ENCODE data around the gene OSTC. TPM values are rescaled to one million over a fixed set of nuclear protein-coding genes. Genes with fewer than 3 reads are reported as not detected.

OSTC gene
- total and polyA plus RNA-seq, 12 donors = 21.8 to 113 (median 27.2) TPM

- H3K36me3 ChIP-seq = no peaks in the 10 kb centered on the region
- intact Hi-C loops (cut with DNase I) = no loop called here
- no peak for TF ChIP-seq CTCF (IDR thresholded peaks at IDR 0.05)
- no peak overlapping the region for H3K27ac ChIP-seq
- no peaks in the 10 kb centered on the region for H3K4me1 ChIP-seq
- no peak for DNase-seq
- no peaks in the 10 kb centered on the region for H3K9me3 ChIP-seq
- WGBS, 2 donors = 63 to 72% methylated on average over 1 of the region's 1 CpG
- no peak for ATAC-seq
- H3K4me3 ChIP-seq = no peak overlapping the region
- no peaks in the 10 kb centered on the region for H3K27me3 ChIP-seq
Observed at GRCh38 chr4:108644237-108644636, 6.2 kb upstream of the OSTC start.

- intact Hi-C loops (cut with DNase I) = no loop called here
- Histone ChIP-seq H3K27me3 (no peaks in the 10 kb centered on the region), H3K36me3 (no peaks in the 10 kb centered on the region), H3K9me3 (no peaks in the 10 kb centered on the region), H3K4me1 (peaks cover 0 to 13% (median 12%) of the 10 kb centered on the region in 9 donors), H3K27ac (no peak overlapping the region), H3K4me3 (no peak overlapping the region)
- WGBS, 2 donors = 79 to 89% methylated on average over 3 of the region's 3 CpGs
- TF ChIP-seq CTCF (IDR thresholded peaks at IDR 0.05) = no peak
- DNase-seq (no peak), ATAC-seq (no peak)
Observed at GRCh38 chr4:108646706-108647105, 3.7 kb upstream of the OSTC start.

GRCh38 chr4:108649863-108650211, 562 bp upstream of the OSTC start:
- intact Hi-C loops (cut with DNase I) = loop anchor here in 3 of 10 donors (1.0 to 10.0 kb wide), 3 partner anchors 29 to 1325 kb away; partner anchors contain the start of gene RPL34 (in 2 of the 3)
- Histone ChIP-seq H3K4me3 (peak overlapping the region in 9 of 10 donors; percentile 67 to 94 (median 80)), H3K36me3 (no peaks in the 10 kb centered on the region), H3K27me3 (no peaks in the 10 kb centered on the region), H3K27ac (peak overlapping the region in 6 of 10 donors; percentile 84 to 93 (median 88)), H3K9me3 (no peaks in the 10 kb centered on the region), H3K4me1 (peaks cover 0 to 31% (median 19%) of the 10 kb centered on the region in 9 donors)
- no peak for DNase-seq
- ATAC-seq = peak in 2 of 8 donors; percentile 1 to 5
- no peak for TF ChIP-seq CTCF (IDR thresholded peaks at IDR 0.05)
- WGBS, 2 donors = 1 to 2% methylated on average over 6 of the region's 6 CpGs

GRCh38 chr4:108651014-108651791, 804 bp downstream of the OSTC start:
- intact Hi-C loops (cut with DNase I) = loop anchor here in 2 of 10 donors (2.0 to 10.0 kb wide), 2 partner anchors 30 to 1324 kb away; partner anchors contain the start of gene RPL34 (in 1 of the 2)
- Histone ChIP-seq H3K27ac (peak overlapping the region in 9 of 10 donors; percentile 69 to 93 (median 87)), H3K4me1 (peaks cover 0 to 31% (median 19%) of the 10 kb centered on the region in 9 donors), H3K9me3 (no peaks in the 10 kb centered on the region), H3K36me3 (peaks cover 0 to 10% (median 0%) of the 10 kb centered on the region in 9 donors), H3K4me3 (peak overlapping the region; percentile 67 to 94 (median 79)), H3K27me3 (no peaks in the 10 kb centered on the region)
- ATAC-seq (peak in 3 of 8 donors; percentile 11 to 25 (median 18)), DNase-seq (no peak)
- TF ChIP-seq CTCF (IDR thresholded peaks at IDR 0.05) = no peak
- WGBS, 2 donors = 5 to 8% methylated on average over 9 of the region's 9 CpGs

Data from heart right ventricle (tissue), 16 donors.